HG03378 (cell line): ENCODE results near the gene RASGRP4.
"Not testable (repeated sequence)": the region's sequence is repeated elsewhere in the genome, so short reads cannot be mapped to it uniquely, and the experiment has no call there.

Experiments used
- ATAC-seq: cut with Tn5 transposase; IDR thresholded peaks from one replicate; pipeline ENCODE4 v1.9.1; 2021; ENCODE audit warnings: mild to moderate bottlenecking, moderate library complexity; ENCODE audit not compliant: unreplicated experiment

Gene RASGRP4

GRCh38 chr19:38375098-38375493 lies 50.9 kb downstream of the RASGRP4 start:
- no peak for ATAC-seq

- peak; percentile 83 for ATAC-seq
Observed at GRCh38 chr19:38374332-38375097, 51.5 kb downstream of the RASGRP4 start, which contains the start of gene PSMD8. Gene PSMD8, plus strand, starts transcription at chr19:38374571. Its CDS starts 31 bp downstream, at chr19:38374602.

GRCh38 chr19:38373907-38374331 lies 52.1 kb downstream of the RASGRP4 start:
- ATAC-seq = no peak

GRCh38 chr19:38371081-38371480 lies 54.9 kb downstream of the RASGRP4 start:
- no peak for ATAC-seq

GRCh38 chr19:38370299-38370698 lies 55.7 kb downstream of the RASGRP4 start:
- no peak for ATAC-seq

GRCh38 chr19:38369584-38369983 lies 56.4 kb downstream of the RASGRP4 start:
- ATAC-seq = no peak

GRCh38 chr19:38367041-38367440 lies 59.0 kb downstream of the RASGRP4 start:
- no peak for ATAC-seq

GRCh38 chr19:38362946-38363688 lies 62.9 kb downstream of the RASGRP4 start:
- ATAC-seq = not testable (repeated sequence)

GRCh38 chr19:38362076-38362945 lies 63.7 kb downstream of the RASGRP4 start:
- no peak for ATAC-seq

- no peak for ATAC-seq
Observed at GRCh38 chr19:38361633-38362075, 64.4 kb downstream of the RASGRP4 start.

GRCh38 chr19:38360839-38361631 lies 65.0 kb downstream of the RASGRP4 start:
- ATAC-seq = no peak

GRCh38 chr19:38360351-38360750 lies 65.7 kb downstream of the RASGRP4 start:
- ATAC-seq = no peak

- ATAC-seq = no peak
Observed at GRCh38 chr19:38359242-38360021, 66.6 kb downstream of the RASGRP4 start.
